ENCODE data around the gene PSD.

Gene PSD

GRCh38 chr10:102384606-102385429 lies 33.8 kb downstream of the PSD start:
- DNase-seq = no peak

- no peak for DNase-seq
Observed at GRCh38 chr10:102384053-102384452, 34.5 kb downstream of the PSD start.

- DNase-seq = no peak
Observed at GRCh38 chr10:102382871-102383270, 35.7 kb downstream of the PSD start.

GRCh38 chr10:102381983-102382382 lies 36.6 kb downstream of the PSD start:
- no peak for DNase-seq

- DNase-seq = no peak
Observed at GRCh38 chr10:102379383-102379782, 39.2 kb downstream of the PSD start.

- DNase-seq = no peak
Observed at GRCh38 chr10:102376901-102377300, 41.7 kb downstream of the PSD start.

DNA sequence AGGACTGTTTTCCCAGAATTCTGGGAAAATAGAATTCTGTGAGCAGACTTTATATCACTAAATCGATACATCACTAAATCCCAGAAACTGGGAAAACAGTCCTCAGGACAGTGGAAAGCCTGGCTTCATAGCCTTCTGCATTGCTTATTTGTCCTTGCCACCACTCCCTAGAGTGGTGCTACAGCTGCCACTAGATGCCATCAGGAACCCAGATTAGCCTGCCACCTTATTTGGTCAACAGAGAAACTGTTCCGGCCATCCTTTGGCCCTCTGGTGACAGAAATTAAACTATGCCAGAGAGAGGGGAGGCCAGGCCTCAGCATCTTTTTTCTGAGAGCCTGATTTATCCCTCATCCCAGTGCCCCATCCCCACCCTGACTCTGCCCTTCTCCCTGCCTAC lies 42.7 kb downstream of the PSD start:
- no peak for DNase-seq

- DNase-seq = no peak
Observed at GRCh38 chr10:102375250-102375649, 43.3 kb downstream of the PSD start.

GRCh38 chr10:102371295-102371694 lies 47.3 kb downstream of the PSD start:
- no peak for DNase-seq

DNA sequence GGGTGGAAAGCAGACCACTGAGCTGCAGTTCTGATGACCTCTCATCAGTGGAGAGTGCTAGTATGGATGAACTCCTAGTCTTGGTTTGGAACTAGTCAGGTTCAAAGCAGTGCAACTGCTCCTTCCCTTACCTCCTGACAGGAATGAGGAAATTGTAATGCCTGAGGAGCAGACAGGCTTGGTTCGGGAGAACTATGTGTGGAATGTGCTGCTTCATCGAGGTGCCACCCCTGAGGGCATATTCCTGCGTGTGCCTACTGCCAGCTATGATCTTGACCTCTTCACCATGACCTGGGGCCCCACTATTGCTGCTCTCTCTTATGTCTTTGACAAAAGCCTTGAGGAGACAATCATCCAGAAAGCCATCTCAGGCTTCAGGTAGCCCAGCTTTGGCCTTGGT lies 50.5 kb downstream of the PSD start:
- DNase-seq = no peak

DNA sequence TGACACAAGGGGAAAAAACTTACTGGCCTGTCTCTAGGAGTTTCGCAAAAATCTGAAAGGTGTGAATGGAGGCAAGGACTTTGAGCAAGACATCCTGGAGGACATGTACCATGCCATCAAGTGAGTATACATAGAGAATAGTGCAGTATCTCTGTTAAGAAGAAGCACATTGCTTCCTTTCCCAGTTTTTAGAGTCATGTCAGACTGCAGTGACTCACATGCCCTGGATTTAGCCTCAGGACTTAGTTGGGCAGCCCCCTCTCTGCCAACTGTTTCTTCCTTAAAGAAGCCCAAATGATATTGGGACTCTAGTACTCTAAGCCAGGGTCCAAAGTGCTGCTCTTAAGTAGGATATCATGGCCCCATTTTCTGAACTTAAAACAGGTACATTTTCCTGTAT lies 51.1 kb downstream of the PSD start:
- DNase-seq = no peak

DNA sequence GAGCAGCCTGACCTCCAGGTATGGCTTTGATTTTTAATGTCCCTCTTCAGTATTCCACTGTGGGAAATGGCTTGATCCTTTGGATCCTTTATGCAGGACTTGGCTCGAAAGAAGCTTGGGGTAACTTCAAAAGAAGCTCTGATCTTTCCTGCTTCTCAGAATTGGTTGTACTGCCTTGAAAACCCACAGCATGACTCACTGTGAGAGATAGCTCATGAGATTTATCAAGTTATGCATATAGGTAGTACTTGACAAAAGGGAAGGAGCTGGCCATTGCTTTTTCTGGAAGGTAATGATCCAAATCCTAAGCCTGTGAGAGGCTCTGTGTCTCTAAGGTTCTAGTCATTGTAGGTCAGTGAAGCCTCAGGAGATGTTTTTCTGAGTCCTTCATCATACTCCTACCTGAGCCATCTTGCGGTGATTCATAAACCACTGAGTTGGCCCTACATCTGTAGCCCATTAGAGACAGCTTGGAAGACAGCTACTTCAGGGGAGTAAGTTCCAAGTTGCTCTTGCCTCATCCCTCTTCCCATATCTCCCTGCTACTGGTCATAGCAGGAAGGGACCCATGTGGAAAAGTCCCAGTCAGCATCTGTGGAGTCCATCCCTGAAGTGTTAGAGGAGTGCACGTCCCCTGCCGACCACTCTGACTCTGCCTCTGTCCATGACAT lies 59.7 kb downstream of the PSD start:
- no peak for DNase-seq

DNA sequence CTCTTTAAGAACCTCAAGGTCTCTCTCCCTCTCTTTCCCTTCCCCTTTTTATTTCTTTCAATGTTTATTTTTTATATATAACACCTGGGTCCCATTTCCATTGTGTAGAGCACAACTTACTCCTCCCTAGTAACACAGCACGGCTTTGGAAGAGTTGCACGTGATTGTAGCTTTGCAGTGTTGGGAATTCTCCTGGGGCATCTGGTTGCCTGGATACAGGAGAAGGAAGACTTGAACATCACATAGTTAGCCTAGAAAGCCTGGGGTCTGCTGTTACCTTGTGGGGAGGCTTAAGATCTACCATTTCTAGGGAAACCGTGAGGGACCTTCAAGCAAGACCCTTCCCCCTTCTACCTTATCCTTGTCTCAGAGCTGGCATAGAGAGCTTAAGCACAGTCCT lies 64.1 kb downstream of the PSD start:
- DNase-seq = no peak

All from C1 segment of cervical spinal cord (tissue), 14 donors.